Prostate gland (tissue), 2 donors: Measurements from ENCODE around the gene CTDP1. TPM values are rescaled to one million over a fixed set of nuclear protein-coding genes. Genes with fewer than 3 reads are reported as not detected.

Source experiments
- DNase-seq: peaks from one replicate; pipeline ENCODE4 v3.0.0-alpha.2; 2019; ENCODE audit warnings: low spot score
- H3K27ac ChIP-seq, 2 donors: fragments of 200-600 bp; sonication (generic); 2 replicates each; pipeline ENCODE4 v1.5.1; 2017 to 2019
- H3K27me3 ChIP-seq: fragments of 200-600 bp; sonication (generic); replicated peaks from 2 replicates; pipeline ENCODE4 v1.5.1; 2019; ENCODE audit not compliant: insufficient read depth
- H3K36me3 ChIP-seq, 2 donors: fragments of 200-600 bp; sonication (generic); 1 replicate in 1 of 2; 2 replicates in 1 of 2; pipeline versions ENCODE4 v1.5.1 to v1.8.1; 2017 to 2019
- H3K4me1 ChIP-seq: fragments of 200-600 bp; sonication (generic); replicated peaks from 2 replicates; pipeline ENCODE4 v1.5.1; 2019
- H3K4me3 ChIP-seq, 2 donors: fragments of 200-600 bp; sonication (generic); 2 replicates each; pipeline ENCODE4 v1.5.1; 2017 to 2019
- H3K9me3 ChIP-seq: fragments of 200-600 bp; sonication (generic); 2 replicates; pipeline ENCODE4 v1.5.1; 2017
- POLR2A ChIP-seq: fragments of 450-650 bp; IDR thresholded peaks from one replicate; pipeline ENCODE4 v1.6.1; 2016; ENCODE audit warnings: antibody characterized with exemption, mild to moderate bottlenecking
- POLR2AphosphoS5 ChIP-seq: sonication (generic); formaldehyde crosslinking; IDR thresholded peaks from one replicate; pipeline ENCODE4 v1.6.1; 2017; ENCODE audit warnings: antibody characterized with exemption
- WGBS: methylation state at CpG from one replicate; pipeline ENCODE4 v1.1.5; 2018; 5-methylcytosine and 5-hydroxymethylcytosine counted together
- intact Hi-C: fragments of 100-400 bp; cut with DNase I; formaldehyde crosslinking; loops from one replicate; pipeline ENCODE4 v1.14.2; 2022
- total RNA-seq, 2 donors: library from RNA; depleted of rRNA; stranded (reverse); fragments of >200 nt; gene quantifications; one replicate each; pipeline ENCODE4 v1.1.0, GENCODE V29; 2016
- TF ChIP-seq, protein P1 (sequence below), 4 experiments: fragments of 200-600 bp in 2 of 4; fragments of 450-650 bp in 2 of 4; sonication (generic) in 2 of 4; IDR thresholded peaks; 1 replicate in 3 of 4; 2 replicates in 1 of 4; pipeline ENCODE4 v1.5.1; 2016 to 2019; ENCODE audit warnings: antibody characterized with exemption in 4 of 4, mild to moderate bottlenecking in 2 of 4, moderate library complexity in 2 of 4

Gene CTDP1
- total RNA-seq, 2 donors from 2014 or later, result 23.0 to 33.6 TPM

DNA sequence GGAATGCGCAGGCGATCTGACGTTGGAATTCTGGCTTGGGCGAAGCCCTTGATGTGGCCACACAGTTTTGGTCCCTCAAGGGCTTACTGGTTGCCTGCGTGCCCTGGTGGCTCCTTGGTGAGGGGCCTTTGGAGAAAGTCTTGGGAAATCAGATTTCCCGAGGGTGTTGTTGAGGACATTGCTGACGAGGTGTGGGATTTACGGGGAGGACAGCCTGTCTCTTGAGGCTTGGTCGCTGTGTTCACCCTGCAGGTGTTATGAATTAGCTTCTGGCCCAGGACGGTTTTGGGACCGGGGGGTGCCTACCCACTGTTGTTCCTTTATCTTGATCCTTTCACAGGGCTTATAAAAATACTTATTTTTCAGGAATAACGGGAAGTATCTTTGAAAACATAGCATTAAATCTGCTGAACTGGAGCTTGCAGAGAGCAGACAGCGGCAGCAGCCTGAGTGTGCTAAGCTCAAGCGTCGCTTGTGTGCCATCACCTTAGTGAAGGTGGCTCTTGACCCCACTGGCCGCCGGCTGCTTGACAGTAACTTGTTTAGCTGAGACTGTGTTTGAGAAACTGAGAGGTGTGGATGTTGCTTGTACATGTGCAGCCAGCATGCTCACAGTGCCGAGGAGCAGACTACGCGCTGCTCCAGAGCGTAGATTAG lies 4.2 kb downstream of the CTDP1 start:
- DNase-seq, result no peak
- Histone ChIP-seq H3K9me3 (no peaks in the 10 kb centered on the region), H3K27ac (no peak overlapping the region), H3K4me1 (peaks cover 11% of the 10 kb centered on the region), H3K36me3 (no peaks in the 10 kb centered on the region), H3K27me3 (no peaks in the 10 kb centered on the region), H3K4me3 (no peak overlapping the region)
- intact Hi-C loops, result loop anchor here (10.0 kb wide), 1 partner anchor 261 kb away; no protein-coding TSS in a partner anchor
- WGBS, result 79% methylated on average over 20 of the region's 21 CpGs
- TF ChIP-seq, protein P1, sequence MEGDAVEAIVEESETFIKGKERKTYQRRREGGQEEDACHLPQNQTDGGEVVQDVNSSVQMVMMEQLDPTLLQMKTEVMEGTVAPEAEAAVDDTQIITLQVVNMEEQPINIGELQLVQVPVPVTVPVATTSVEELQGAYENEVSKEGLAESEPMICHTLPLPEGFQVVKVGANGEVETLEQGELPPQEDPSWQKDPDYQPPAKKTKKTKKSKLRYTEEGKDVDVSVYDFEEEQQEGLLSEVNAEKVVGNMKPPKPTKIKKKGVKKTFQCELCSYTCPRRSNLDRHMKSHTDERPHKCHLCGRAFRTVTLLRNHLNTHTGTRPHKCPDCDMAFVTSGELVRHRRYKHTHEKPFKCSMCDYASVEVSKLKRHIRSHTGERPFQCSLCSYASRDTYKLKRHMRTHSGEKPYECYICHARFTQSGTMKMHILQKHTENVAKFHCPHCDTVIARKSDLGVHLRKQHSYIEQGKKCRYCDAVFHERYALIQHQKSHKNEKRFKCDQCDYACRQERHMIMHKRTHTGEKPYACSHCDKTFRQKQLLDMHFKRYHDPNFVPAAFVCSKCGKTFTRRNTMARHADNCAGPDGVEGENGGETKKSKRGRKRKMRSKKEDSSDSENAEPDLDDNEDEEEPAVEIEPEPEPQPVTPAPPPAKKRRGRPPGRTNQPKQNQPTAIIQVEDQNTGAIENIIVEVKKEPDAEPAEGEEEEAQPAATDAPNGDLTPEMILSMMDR (IDR thresholded peaks at IDR 0.05), result no peak
- TF ChIP-seq POLR2A (no peak), POLR2AphosphoS5 (no peak)

DNA sequence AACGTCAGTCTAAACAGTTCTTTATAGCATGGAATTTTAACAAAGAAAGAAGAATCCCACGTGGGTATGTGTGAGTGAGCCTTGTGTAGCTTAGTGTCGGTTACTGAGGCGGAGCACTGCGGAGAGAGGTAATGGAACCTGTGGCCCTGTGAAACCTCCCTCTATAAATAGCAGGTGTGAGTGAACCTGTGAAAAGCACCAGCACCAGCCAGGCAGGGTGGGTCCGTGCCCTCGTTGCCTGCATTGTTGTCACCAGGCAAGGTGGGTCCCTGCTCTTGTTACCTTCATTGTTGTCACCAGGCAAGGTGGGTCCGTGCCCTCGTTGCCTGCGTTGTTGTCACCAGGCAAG lies 4.7 kb downstream of the CTDP1 start:
- Histone ChIP-seq H3K9me3 (no peaks in the 10 kb centered on the region), H3K36me3 (no peaks in the 10 kb centered on the region), H3K4me3 (no peak overlapping the region), H3K27ac (no peak overlapping the region), H3K27me3 (no peaks in the 10 kb centered on the region), H3K4me1 (peaks cover 11% of the 10 kb centered on the region)
- no peak for DNase-seq
- intact Hi-C loops, result loop anchor here (10.0 kb wide), 1 partner anchor 261 kb away; no protein-coding TSS in a partner anchor
- WGBS, result 66% methylated on average over 10 of the region's 10 CpGs
- TF ChIP-seq POLR2A, result no peak
- no peak for TF ChIP-seq POLR2AphosphoS5
- TF ChIP-seq, protein P1 (IDR thresholded peaks at IDR 0.05), result no peak

DNA sequence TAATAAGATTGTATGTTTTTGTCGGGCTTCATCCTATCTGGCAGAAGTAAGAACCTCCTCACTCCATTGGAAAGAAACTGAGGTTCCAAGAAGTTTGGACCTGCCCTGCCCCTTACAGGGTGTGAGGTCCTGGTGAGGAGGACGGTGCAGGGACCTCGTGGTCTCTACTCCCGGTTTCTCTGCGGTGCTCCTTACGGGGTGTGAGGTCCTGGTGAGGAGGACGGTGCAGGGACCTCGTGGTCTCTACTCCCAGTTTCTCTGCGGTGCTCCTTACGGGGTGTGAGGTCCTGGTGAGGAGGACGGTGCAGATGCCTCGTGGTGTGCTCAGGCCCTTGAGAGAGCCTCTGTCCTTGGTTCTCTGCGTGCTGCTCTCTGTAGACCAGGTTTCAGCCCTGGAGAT lies 5.2 kb downstream of the CTDP1 start:
- Histone ChIP-seq H3K9me3 (no peaks in the 10 kb centered on the region), H3K4me3 (no peak overlapping the region), H3K27ac (no peak overlapping the region), H3K27me3 (no peaks in the 10 kb centered on the region), H3K4me1 (peaks cover 11% of the 10 kb centered on the region), H3K36me3 (no peaks in the 10 kb centered on the region)
- TF ChIP-seq POLR2A (no peak), POLR2AphosphoS5 (no peak)
- TF ChIP-seq, protein P1 (IDR thresholded peaks at IDR 0.05), result no peak
- WGBS, result 65% methylated on average over 13 of the region's 13 CpGs
- intact Hi-C loops, result loop anchor here (10.0 kb wide), 1 partner anchor 260 kb away; no protein-coding TSS in a partner anchor
- DNase-seq, result no peak

DNA sequence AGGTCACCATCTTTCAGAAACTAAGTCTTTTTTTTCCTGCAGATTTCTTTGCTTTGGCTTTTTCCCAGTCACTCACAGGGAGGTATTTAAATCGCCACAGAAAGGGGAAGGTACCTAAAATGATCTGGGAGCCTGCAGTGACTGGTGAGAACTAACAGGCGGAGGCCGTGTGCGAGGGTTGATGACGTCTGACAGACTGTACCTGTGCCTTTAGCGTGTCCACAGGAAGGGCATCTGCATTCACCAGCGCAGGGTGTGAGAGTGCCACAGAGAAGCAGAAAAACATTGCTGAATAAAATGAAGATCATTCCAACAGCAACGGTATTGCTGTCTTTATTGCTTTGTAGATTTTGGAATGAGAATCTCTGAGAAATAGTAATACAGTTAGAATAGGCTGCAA lies 5.7 kb downstream of the CTDP1 start:
- 80% methylated on average over 8 of the region's 8 CpGs for WGBS
- Histone ChIP-seq H3K27me3 (no peaks in the 10 kb centered on the region), H3K4me3 (no peak overlapping the region), H3K27ac (no peak overlapping the region), H3K9me3 (no peaks in the 10 kb centered on the region), H3K36me3 (no peaks in the 10 kb centered on the region), H3K4me1 (peaks cover 11% of the 10 kb centered on the region)
- DNase-seq, result no peak
- intact Hi-C loops, result loop anchor here (10.0 kb wide), 1 partner anchor 260 kb away; no protein-coding TSS in a partner anchor
- TF ChIP-seq POLR2A (no peak), POLR2AphosphoS5 (no peak)
- TF ChIP-seq, protein P1 (IDR thresholded peaks at IDR 0.05), result no peak

DNA sequence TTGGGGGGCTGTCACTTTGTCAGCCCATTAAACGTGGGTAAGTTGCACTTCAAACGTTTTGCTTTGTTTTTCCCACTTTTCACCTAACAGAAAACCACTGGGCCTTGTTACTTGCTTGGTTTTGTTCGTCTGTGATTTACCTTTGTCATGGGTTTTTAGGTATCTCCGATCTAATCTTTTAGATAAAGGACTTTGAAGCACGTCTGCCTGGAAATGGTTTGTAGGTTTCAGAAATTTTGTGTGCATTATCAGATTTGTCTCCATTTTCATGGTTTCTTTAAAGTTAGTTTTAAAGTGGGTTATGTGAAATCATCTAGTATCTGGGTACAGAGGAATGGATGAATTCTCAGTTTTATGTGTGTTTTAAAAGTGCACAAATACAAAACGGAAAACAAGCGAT lies 6.4 kb downstream of the CTDP1 start:
- intact Hi-C loops, result loop anchor here (10.0 kb wide), 1 partner anchor 259 kb away; no protein-coding TSS in a partner anchor

More for the DNA sequence above, 6.4 kb downstream of the CTDP1 start:
- no peaks in the 10 kb centered on the region for H3K27me3 ChIP-seq
- no peak overlapping the region for H3K4me3 ChIP-seq
- DNase-seq, result no peak
- WGBS, result 79% methylated on average over 7 of the region's 7 CpGs
- no peaks in the 10 kb centered on the region for H3K36me3 ChIP-seq
- TF ChIP-seq, protein P1 (IDR thresholded peaks at IDR 0.05), result no peak
- no peak overlapping the region for H3K27ac ChIP-seq
- H3K4me1 ChIP-seq, result peaks cover 7% of the 10 kb centered on the region
- no peaks in the 10 kb centered on the region for H3K9me3 ChIP-seq
